22Rv1 (cell line): Measurements from ENCODE around the gene COL23A1.

Source experiments
- CTCF ChIP-seq: fragments of 450-650 bp; IDR thresholded peaks from 2 replicates; pipeline ENCODE4 v1.5.1; 2017; ENCODE audit warnings: mild to moderate bottlenecking
- ZFX ChIP-seq: fragments of 450-650 bp; IDR thresholded peaks from 2 replicates; pipeline ENCODE4 v1.6.1; 2017; ENCODE audit warnings: antibody characterized with exemption, borderline replicate concordance

DNA sequence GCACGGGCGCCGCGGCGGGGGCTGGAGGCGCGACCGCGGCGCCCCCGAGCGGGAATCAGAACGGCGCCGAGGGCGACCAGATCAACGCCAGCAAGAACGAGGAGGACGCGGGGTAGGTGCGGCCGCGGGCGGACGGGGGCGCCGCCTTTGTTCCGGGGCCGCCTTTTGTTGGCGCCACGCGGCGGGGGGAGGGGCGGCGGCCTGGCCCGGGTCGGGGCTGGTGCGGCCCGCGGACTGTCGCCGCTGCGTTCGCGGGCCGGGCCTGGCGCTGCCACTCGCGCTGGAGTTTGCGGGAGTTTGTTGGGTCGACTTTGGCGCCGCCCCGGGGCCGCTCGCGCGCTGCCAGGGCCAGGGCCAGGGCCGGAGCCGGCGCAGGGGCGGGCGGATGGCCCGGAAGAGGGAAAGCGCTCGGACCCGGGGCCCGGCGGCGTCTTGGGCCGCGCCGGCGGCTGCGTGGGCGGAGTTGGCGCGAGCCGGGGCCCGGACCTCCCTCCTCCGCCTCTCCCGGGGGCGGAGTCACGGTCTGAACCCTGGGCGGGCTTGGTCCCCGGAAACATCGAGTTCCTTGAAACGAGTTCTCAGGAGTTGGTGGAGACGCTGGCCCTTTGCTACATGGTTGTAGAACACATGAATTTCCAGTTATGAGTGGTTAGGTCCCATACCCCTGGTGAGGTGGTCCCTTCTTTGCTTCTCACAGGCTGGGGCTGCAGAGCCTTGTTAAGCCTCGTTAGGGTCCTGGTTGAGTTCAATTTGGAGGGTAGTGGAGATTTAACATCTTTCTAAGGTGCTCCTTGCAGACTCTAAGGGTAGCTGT lies 385.1 kb downstream of the COL23A1 start:
- peak; percentile 17; the same call in 1 of the 2 replicates for TF ChIP-seq CTCF
- no peak for TF ChIP-seq ZFX
